Breast epithelium (tissue), 3 donors: ENCODE measurements around the gene CHN1. TPM values are rescaled to one million over a fixed set of nuclear protein-coding genes. Genes with fewer than 3 reads are reported as not detected.

Source experiments
- total RNA-seq, 3 donors: library from RNA; depleted of rRNA; stranded (reverse); fragments of >200 nt; gene quantifications; one replicate each; pipeline ENCODE4 v1.1.0, GENCODE V29; 2016

Gene CHN1
- total RNA-seq, 3 donors from 2014 or later: 9.8 to 14.7 (median 13.4) TPM

Other genes starting within 250 kb of the CHN1 start
- gene CHRNA1, start 240.9 kb downstream of the CHN1 start, total RNA-seq: 1 to 10 TPM in 1 of 3 donors, not detected in 2; 8.2 TPM
- gene ATF2, start 162.8 kb upstream of the CHN1 start, total RNA-seq: 10 to 100 TPM; 57.0 to 71.7 (median 61.0) TPM
- 100 to 1,000 TPM; 112 to 125 (median 122) TPM for gene ATP5MC3, start 176.3 kb upstream of the CHN1 start, total RNA-seq